Endodermal cell (in vitro differentiated cells): Measurements from ENCODE around the gene SLAMF1. TPM values are rescaled to one million over a fixed set of nuclear protein-coding genes. Genes with fewer than 3 reads are reported as not detected.
A peak's percentile ranks its signal among the peaks of the same experiment; 100 is the strongest.

Source experiments
- DNase-seq: peaks from one replicate; pipeline ENCODE4 v3.0.0-alpha.2; 2017
- H3K27ac ChIP-seq: 2 replicates; pipeline ENCODE4 v1.5.1; 2013; ENCODE audit warnings: mild to moderate bottlenecking, low read depth, low read length, moderate library complexity
- H3K27me3 ChIP-seq: 2 replicates; pipeline ENCODE4 v1.6.1; 2013; ENCODE audit warnings: mild to moderate bottlenecking, low read length, moderate library complexity; ENCODE audit not compliant: insufficient read depth, control insufficient read depth, poor library complexity, severe bottlenecking
- H3K36me3 ChIP-seq: 2 replicates; pipeline ENCODE4 v1.7.0; 2013; ENCODE audit warnings: mild to moderate bottlenecking, low read length, moderate library complexity; ENCODE audit not compliant: control insufficient read depth, insufficient read depth
- H3K4me1 ChIP-seq: one replicate; pipeline ENCODE4 v1.7.0; 2013; ENCODE audit warnings: low read length; ENCODE audit not compliant: control insufficient read depth, insufficient read depth
- H3K4me3 ChIP-seq: 2 replicates; pipeline ENCODE4 v1.5.1; 2013; ENCODE audit warnings: mild to moderate bottlenecking, low read length, moderate library complexity
- H3K9ac ChIP-seq: 2 replicates; pipeline ENCODE4 v1.6.1; 2013; ENCODE audit warnings: mild to moderate bottlenecking, low read length, moderate library complexity; ENCODE audit not compliant: poor library complexity, severe bottlenecking; ENCODE audit errors: extremely low read depth
- H3K9me3 ChIP-seq: 2 replicates; pipeline ENCODE4 v1.6.1; 2013; ENCODE audit warnings: mild to moderate bottlenecking, low read length, moderate library complexity; ENCODE audit not compliant: control insufficient read depth
- H3K27ac Mint-ChIP-seq: 2 replicates; pipeline ENCODE4 v1.8.0; 2020; ENCODE audit warnings: mixed read lengths
- H3K27me3 Mint-ChIP-seq: 2 replicates; pipeline ENCODE4 v1.8.0; 2021; ENCODE audit warnings: mild to moderate bottlenecking, mixed read lengths; ENCODE audit not compliant: insufficient read depth
- H3K36me3 Mint-ChIP-seq: 2 replicates; pipeline ENCODE4 v1.8.0; 2020; ENCODE audit warnings: low read depth, mixed read lengths
- H3K4me1 Mint-ChIP-seq: 2 replicates; pipeline ENCODE4 v1.8.0; 2020; ENCODE audit warnings: mixed read lengths
- H3K4me3 Mint-ChIP-seq: 2 replicates; pipeline ENCODE4 v1.8.0; 2020; ENCODE audit warnings: mild to moderate bottlenecking, moderate library complexity, mixed read lengths
- H3K9me3 Mint-ChIP-seq: 2 replicates; pipeline ENCODE4 v1.8.0; 2020; ENCODE audit warnings: mild to moderate bottlenecking, mixed read lengths
- WGBS, 2 experiments: methylation state at CpG; one replicate each; pipeline versions ENCODE4 v1.1.5 to v1.1.7; 2013; ENCODE audit warnings: missing lambda C conversion rate in 2 of 2, mixed read lengths in 1 of 2; ENCODE audit not compliant: insufficient coverage in 1 of 2, insufficient read length in 1 of 2; 5-methylcytosine and 5-hydroxymethylcytosine counted together
- total RNA-seq, 2 donors: library from RNA; stranded (reverse); fragmentation: NEBNext Ultra II Directional in 1 of 2; extraction: Animal tissue kit (Norgen Biotek cat#: 25700) in 1 of 2; gene quantifications; 2 replicates in 1 of 2; 3 replicates in 1 of 2; pipeline ENCODE4 v1.2.1, GENCODE V29; 2021
- TF ChIP-seq, protein P1 (sequence below): fragments of 200-600 bp; sonication (generic); conservative IDR thresholded peaks from 2 replicates; pipeline ENCODE4 v1.5.0; 2021; ENCODE audit warnings: antibody characterized with exemption, mild to moderate bottlenecking

The SLAMF1 gene
- total RNA-seq, 2 donors from 2014 or later: not detected

DNA sequence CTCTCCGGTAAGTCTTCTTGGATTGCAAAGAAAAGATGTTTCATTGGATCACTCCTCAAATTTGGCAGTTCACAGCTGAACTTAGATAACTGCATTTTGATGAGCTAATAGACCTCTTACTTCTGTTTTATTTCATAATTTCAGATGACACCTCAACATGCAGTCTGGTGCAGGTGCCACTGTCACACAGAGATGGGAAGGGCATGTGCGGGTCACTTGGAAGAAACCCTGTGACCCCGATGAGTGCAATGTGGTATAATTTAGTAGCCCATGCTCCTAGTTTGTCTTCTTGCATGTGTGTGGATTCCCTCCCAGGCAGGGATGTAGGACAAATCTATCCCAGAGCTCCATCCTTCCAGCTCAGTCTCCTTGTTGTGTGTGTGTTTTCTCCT is 481 bp upstream of the SLAMF1 start:
- Mint-ChIP-seq H3K9me3 (peaks cover 6% of the 10 kb centered on the region), H3K27me3 (no peaks in the 10 kb centered on the region), H3K4me1 (peaks cover 35% of the 10 kb centered on the region), H3K4me3 (no peak overlapping the region), H3K36me3 (no peaks in the 10 kb centered on the region), H3K27ac (no peak overlapping the region)
- TF ChIP-seq, protein P1, sequence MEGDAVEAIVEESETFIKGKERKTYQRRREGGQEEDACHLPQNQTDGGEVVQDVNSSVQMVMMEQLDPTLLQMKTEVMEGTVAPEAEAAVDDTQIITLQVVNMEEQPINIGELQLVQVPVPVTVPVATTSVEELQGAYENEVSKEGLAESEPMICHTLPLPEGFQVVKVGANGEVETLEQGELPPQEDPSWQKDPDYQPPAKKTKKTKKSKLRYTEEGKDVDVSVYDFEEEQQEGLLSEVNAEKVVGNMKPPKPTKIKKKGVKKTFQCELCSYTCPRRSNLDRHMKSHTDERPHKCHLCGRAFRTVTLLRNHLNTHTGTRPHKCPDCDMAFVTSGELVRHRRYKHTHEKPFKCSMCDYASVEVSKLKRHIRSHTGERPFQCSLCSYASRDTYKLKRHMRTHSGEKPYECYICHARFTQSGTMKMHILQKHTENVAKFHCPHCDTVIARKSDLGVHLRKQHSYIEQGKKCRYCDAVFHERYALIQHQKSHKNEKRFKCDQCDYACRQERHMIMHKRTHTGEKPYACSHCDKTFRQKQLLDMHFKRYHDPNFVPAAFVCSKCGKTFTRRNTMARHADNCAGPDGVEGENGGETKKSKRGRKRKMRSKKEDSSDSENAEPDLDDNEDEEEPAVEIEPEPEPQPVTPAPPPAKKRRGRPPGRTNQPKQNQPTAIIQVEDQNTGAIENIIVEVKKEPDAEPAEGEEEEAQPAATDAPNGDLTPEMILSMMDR: no peak
- peaks cover 16% of the 10 kb centered on the region for H3K4me1 ChIP-seq
- H3K9me3 ChIP-seq: peaks cover 11% of the 10 kb centered on the region
- H3K27ac ChIP-seq: no peak overlapping the region
- H3K9ac ChIP-seq: no peak overlapping the region
- no peaks in the 10 kb centered on the region for H3K36me3 ChIP-seq
- no peak overlapping the region for H3K4me3 ChIP-seq
- no peaks in the 10 kb centered on the region for H3K27me3 ChIP-seq
- no peak for DNase-seq
- 92 to 97% methylated on average over 3 of the region's 3 CpGs for WGBS, 2 experiments

DNA sequence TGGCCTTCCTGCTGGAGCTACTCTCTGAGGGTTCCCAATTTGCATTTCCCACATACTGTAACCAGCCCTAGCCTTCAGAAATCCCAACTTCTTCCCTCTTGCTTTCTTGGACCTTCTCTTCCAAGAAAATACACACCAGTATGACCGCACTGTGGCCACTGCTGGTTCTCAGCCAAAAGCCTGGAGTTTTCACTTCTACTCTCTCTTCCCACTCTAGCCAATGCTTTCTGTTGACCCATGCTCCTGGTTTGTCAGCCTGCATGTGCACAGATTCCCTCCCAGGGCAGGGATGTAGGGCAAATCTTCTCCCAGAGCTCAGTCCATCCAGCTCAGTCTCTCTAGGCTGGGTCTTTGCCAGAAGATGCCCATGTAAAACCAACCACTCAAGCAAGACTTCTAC is 664 bp downstream of the SLAMF1 start:
- 98% methylated on average over 1 of the region's 1 CpG; no CpG with 5 or more reads in 1 of the 2 experiments for WGBS, 2 experiments
- TF ChIP-seq, protein P1: no peak
- H3K36me3 Mint-ChIP-seq: no peaks in the 10 kb centered on the region

DNA sequence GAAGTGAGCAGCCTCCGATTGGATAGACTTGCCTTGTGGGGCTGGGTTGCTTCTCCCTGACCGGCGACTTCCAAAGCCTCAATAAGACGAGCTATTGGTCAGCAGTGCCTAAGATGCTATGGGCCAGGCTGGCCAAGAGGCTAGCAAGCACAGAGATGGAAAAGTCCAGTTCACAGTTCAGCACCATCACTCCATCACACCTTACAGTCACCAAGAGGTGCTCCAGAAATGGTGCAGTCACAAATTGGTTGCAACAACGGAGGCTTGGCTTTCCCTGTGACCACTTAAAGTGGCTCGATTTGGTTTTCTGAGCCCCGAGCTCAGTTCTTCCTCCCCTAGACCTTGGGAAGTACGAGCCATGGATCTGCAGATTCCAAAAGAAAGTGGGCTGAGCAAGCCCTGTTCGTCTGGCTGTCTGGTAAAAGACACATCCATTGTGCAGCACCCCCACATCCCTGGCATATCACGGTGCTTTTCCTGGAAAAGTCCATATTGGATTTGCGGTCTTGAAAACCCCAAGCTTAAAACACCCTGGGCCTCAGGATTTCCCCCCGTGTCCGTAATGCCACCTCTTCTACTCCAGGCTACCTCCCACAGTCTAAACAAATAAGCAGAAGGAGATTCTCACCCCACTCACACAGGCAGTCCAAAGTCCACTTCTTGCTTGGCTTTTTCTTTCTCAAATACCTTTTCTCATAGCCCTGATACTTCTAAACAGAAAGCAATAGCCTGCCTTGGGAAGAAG is 1.3 kb downstream of the SLAMF1 start:
- TF ChIP-seq, protein P1: no peak
- WGBS, 2 experiments: 91 to 94% methylated on average over 10 to 13 of the region's 13 CpGs
- H3K27me3 Mint-ChIP-seq: no peaks in the 10 kb centered on the region
- H3K4me3 Mint-ChIP-seq: no peak overlapping the region
- peaks cover 19% of the 10 kb centered on the region for H3K4me1 Mint-ChIP-seq
- no peak overlapping the region for H3K9ac ChIP-seq
- H3K27ac Mint-ChIP-seq: no peak overlapping the region
- no peak overlapping the region for H3K27ac ChIP-seq
- no peaks in the 10 kb centered on the region for H3K36me3 ChIP-seq
- H3K36me3 Mint-ChIP-seq: no peaks in the 10 kb centered on the region
- no peak overlapping the region for H3K4me3 ChIP-seq
- H3K9me3 Mint-ChIP-seq: peaks cover 6% of the 10 kb centered on the region
- H3K4me1 ChIP-seq: peaks cover 5% of the 10 kb centered on the region
- no peaks in the 10 kb centered on the region for H3K27me3 ChIP-seq
- no peak for DNase-seq
- H3K9me3 ChIP-seq: peaks cover 11% of the 10 kb centered on the region

More for the DNA sequence above, 664 bp downstream of the SLAMF1 start:
- H3K4me3 Mint-ChIP-seq: no peak overlapping the region
- Histone ChIP-seq H3K27me3 (no peaks in the 10 kb centered on the region), H3K9ac (no peak overlapping the region), H3K27ac (no peak overlapping the region), H3K36me3 (no peaks in the 10 kb centered on the region), H3K4me1 (peaks cover 10% of the 10 kb centered on the region), H3K9me3 (peaks cover 11% of the 10 kb centered on the region), H3K4me3 (no peak overlapping the region)
- DNase-seq: no peak
- H3K4me1 Mint-ChIP-seq: peaks cover 24% of the 10 kb centered on the region
- H3K27ac Mint-ChIP-seq: peak overlapping the region; percentile 9
- H3K9me3 Mint-ChIP-seq: peaks cover 6% of the 10 kb centered on the region
- H3K27me3 Mint-ChIP-seq: no peaks in the 10 kb centered on the region
